Peyer's patch (tissue), 4 donors: ENCODE results near the gene TTBK2. TPM values are rescaled to one million over a fixed set of nuclear protein-coding genes. Genes with fewer than 3 reads are reported as not detected.

Experiments
- DNase-seq, 3 donors: peaks; one replicate each; pipeline ENCODE4 v3.0.0-alpha.2; 2017 to 2019
- H3K27ac ChIP-seq, 4 donors: fragments of 200-600 bp; sonication (generic); one replicate each; pipeline ENCODE4 v1.5.1; 2016 to 2019
- H3K27me3 ChIP-seq, 2 donors: fragments of 200-600 bp; sonication (generic); one replicate each; pipeline ENCODE4 v1.5.1; 2019
- H3K36me3 ChIP-seq, 3 donors: fragments of 200-600 bp; sonication (generic); one replicate each; pipeline ENCODE4 v1.5.1; 2016 to 2019
- H3K4me1 ChIP-seq, 4 donors: fragments of 200-600 bp; sonication (generic); one replicate each; pipeline ENCODE4 v1.5.1; 2016 to 2019
- H3K4me3 ChIP-seq, 4 donors: fragments of 200-600 bp; sonication (generic); 1 replicate in 3 of 4; 2 replicates in 1 of 4; pipeline ENCODE4 v1.5.1; 2016 to 2019; ENCODE audit warnings: mild to moderate bottlenecking in 1 of 4
- H3K9me3 ChIP-seq, 4 donors: fragments of 200-600 bp; sonication (generic); one replicate each; pipeline ENCODE4 v1.5.1; 2016 to 2019; ENCODE audit warnings: mild to moderate bottlenecking in 1 of 4
- POLR2A ChIP-seq, 2 donors: fragments of 450-650 bp; IDR thresholded peaks; one replicate each; pipeline ENCODE4 v1.5.1; 2017; ENCODE audit warnings: antibody characterized with exemption in 2 of 2, mild to moderate bottlenecking in 2 of 2, moderate library complexity in 2 of 2
- total RNA-seq, 4 donors: library from RNA; depleted of rRNA; stranded (reverse); fragments of >200 nt; gene quantifications; one replicate each; pipeline ENCODE4 v1.1.0, GENCODE V29; 2016
- TF ChIP-seq, protein P1 (sequence below), 6 experiments: fragments of 450-650 bp in 4 of 6; fragments of 200-600 bp in 2 of 6; sonication (generic) in 1 of 6; IDR thresholded peaks; one replicate each; pipeline ENCODE4 v1.5.1; 2017 to 2019; ENCODE audit warnings: antibody characterized with exemption in 6 of 6, mild to moderate bottlenecking in 3 of 6, moderate library complexity in 1 of 6

TTBK2 gene
- total RNA-seq, 4 donors from 2014 or later, result 4.7 to 21.5 (median 13.3) TPM

DNA sequence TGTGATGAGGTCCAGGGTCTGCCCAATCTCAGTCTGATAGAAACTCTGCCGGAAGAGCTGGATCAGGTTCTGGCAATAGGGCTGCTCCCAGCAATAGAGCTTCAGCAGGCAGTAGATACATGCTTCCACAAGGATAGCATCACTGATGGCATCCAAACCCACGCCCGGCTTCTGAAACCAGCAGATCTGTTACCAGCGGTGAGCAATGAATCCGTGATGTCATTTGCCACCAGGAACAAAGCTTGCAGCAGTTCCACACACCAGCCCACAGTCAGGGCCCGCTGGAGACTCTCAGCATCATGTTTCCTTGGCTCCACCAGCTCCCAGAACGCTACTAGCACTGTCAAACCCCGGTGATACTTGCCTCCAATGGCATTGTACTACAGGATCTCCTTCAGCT is 19.3 kb upstream of the TTBK2 start:
- Histone ChIP-seq H3K36me3 (peaks cover 0 to 17% (median 0%) of the 10 kb centered on the region in 3 donors), H3K27ac (no peak overlapping the region), H3K27me3 (no peaks in the 10 kb centered on the region), H3K9me3 (no peaks in the 10 kb centered on the region), H3K4me3 (no peak overlapping the region), H3K4me1 (no peaks in the 10 kb centered on the region)
- no peak for DNase-seq
- TF ChIP-seq POLR2A (IDR thresholded peaks at IDR 0.05), result no peak
- TF ChIP-seq, protein P1, sequence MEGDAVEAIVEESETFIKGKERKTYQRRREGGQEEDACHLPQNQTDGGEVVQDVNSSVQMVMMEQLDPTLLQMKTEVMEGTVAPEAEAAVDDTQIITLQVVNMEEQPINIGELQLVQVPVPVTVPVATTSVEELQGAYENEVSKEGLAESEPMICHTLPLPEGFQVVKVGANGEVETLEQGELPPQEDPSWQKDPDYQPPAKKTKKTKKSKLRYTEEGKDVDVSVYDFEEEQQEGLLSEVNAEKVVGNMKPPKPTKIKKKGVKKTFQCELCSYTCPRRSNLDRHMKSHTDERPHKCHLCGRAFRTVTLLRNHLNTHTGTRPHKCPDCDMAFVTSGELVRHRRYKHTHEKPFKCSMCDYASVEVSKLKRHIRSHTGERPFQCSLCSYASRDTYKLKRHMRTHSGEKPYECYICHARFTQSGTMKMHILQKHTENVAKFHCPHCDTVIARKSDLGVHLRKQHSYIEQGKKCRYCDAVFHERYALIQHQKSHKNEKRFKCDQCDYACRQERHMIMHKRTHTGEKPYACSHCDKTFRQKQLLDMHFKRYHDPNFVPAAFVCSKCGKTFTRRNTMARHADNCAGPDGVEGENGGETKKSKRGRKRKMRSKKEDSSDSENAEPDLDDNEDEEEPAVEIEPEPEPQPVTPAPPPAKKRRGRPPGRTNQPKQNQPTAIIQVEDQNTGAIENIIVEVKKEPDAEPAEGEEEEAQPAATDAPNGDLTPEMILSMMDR (IDR thresholded peaks at IDR 0.05), result no peak

DNA sequence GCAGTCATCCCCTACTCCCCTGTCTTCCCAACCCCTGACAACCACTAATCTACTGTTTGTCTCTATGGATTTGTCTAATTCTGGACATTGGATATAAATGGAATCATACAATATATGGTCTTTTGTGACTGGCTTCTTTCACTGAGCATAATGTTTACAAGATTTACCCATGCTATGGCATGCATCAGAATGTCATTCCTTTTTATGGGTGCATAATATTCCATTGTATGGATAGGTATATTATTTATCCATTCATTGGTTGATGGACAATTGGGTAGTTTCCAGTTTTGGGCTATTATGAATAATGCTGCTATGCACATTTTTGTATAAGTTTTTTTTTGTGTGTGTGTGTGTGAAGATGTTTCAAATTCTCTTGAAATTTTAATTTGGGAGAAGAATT is 16.6 kb upstream of the TTBK2 start:
- TF ChIP-seq, protein P1 (IDR thresholded peaks at IDR 0.05), result no peak
- no peak for TF ChIP-seq POLR2A (IDR thresholded peaks at IDR 0.05)
- Histone ChIP-seq H3K27me3 (no peaks in the 10 kb centered on the region), H3K4me1 (no peaks in the 10 kb centered on the region), H3K36me3 (no peaks in the 10 kb centered on the region), H3K9me3 (no peaks in the 10 kb centered on the region), H3K4me3 (no peak overlapping the region), H3K27ac (no peak overlapping the region)
- DNase-seq, result no peak

DNA sequence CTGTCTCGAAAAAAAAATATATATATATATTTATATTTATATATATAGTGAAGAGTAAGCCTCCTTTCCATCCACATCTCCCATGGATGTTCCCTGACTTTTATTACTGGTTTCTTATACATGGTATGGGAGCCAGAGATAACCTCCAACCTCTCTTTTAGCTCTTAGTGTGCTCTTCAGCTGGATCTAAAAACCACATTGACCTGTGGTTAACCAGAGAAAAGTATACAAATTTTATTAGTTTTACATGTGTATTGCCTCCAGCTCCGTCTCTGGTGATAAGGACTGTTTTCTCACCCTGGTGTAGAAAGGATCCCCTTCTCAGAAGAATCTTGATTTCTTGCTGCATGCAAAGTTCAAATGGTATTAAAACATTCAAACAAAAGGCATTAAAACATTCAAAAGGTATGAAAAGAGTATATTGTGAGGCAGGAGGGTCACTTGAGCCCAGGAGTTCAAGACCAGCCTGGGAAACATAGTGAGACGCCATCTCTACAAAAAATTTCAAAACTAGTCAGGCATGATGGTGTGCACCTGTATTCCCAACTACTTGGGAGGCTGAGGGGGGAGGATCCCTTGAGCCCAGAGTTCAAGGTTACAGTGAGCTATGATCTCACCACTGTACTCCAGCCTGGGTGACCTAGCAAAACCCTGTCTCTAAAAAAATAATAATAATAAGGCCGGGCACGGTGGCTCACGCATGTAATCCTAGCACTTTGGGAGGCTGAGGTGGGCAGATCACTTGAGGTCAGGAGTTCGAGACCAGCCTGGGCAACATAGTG is 13.5 kb upstream of the TTBK2 start:
- H3K9me3 ChIP-seq, result no peaks in the 10 kb centered on the region
- no peaks in the 10 kb centered on the region for H3K27me3 ChIP-seq
- no peak for DNase-seq
- TF ChIP-seq, protein P1 (IDR thresholded peaks at IDR 0.05), result no peak
- no peak for TF ChIP-seq POLR2A (IDR thresholded peaks at IDR 0.05)
- H3K27ac ChIP-seq, result no peak overlapping the region
- H3K4me1 ChIP-seq, result no peaks in the 10 kb centered on the region
- no peak overlapping the region for H3K4me3 ChIP-seq
- H3K36me3 ChIP-seq, result no peaks in the 10 kb centered on the region

DNA sequence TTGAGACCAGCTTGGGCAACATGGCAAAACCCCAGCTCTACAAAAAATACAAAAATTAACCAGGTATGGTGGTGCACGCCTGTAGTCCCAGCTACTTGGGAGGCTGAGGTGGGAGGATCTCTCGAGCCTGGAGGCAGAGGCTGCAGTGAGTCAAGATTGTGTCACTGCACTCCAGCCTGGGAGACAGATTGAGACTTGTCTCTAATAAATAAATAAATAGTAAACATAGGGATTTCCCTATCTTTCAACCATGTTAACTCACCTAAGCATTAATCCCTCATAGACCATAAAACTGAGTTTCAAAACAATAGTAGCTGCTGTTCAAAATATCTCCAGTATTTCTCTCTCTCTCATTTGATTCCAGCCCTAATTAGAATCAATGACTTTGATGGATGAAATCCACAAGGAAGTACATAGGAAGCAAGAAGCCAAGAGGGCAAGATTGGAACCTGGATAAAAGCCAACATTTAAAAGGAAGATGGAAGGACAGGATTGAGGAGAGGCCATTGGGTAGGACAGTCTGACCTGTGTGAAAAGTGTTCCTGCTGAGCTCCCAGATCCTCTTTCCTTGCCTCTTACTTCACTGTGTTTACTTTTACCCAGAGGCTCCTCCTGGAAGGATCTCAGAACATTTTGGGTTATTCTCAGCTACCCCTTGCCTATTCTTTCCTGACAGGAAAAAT is 12.4 kb upstream of the TTBK2 start:
- TF ChIP-seq, protein P1 (IDR thresholded peaks at IDR 0.05), result no peak
- TF ChIP-seq POLR2A (IDR thresholded peaks at IDR 0.05), result no peak
- no peaks in the 10 kb centered on the region for H3K27me3 ChIP-seq
- H3K27ac ChIP-seq, result no peak overlapping the region
- no peaks in the 10 kb centered on the region for H3K36me3 ChIP-seq
- no peak for DNase-seq
- H3K4me3 ChIP-seq, result no peak overlapping the region
- H3K9me3 ChIP-seq, result no peaks in the 10 kb centered on the region
- H3K4me1 ChIP-seq, result no peaks in the 10 kb centered on the region

DNA sequence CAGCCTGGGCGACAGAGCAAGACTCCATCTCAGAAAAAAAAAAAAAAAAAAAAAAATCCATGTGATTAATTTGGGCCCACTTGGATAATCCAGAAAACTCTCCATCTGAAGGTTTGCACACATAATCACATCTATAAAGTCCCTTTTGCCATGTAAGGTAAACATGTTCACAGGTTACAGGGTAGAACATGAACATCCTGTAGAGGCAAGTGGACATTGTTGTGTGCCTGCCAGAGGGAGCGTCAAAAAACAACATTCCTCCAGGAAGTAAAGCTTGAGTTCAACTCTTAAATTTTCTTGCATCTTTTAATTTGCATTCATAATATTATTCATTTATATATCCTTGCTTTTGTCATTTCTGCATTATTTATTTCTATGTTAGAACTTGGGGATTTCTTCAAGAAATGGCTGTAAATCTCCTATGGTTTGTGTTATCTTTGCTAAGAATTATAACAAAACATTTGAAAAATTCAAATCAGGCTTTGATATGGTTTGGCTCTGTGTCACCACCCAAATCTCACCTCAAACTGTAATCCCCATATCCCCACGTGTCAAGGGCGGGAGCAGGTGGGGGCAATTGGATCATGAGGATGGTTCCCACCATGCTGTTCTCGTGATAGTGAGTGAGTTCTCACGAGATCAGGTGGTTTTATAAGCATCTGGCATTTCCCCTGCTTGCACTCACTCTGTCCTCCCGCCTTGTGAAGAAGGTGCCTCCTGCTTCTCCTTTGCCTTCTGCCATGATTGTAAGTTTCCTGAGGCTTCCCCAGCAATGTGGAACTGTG is 11.3 kb upstream of the TTBK2 start:
- Histone ChIP-seq H3K36me3 (no peaks in the 10 kb centered on the region), H3K4me1 (no peaks in the 10 kb centered on the region), H3K27me3 (no peaks in the 10 kb centered on the region), H3K9me3 (no peaks in the 10 kb centered on the region), H3K27ac (no peak overlapping the region), H3K4me3 (no peak overlapping the region)
- no peak for DNase-seq
- TF ChIP-seq, protein P1 (IDR thresholded peaks at IDR 0.05), result no peak
- TF ChIP-seq POLR2A (IDR thresholded peaks at IDR 0.05), result no peak
